A673 (cell line): Measurements from ENCODE around the gene CASTOR2.
"Not testable (repeated sequence)": the region's sequence is repeated elsewhere in the genome, so short reads cannot be mapped to it uniquely, and the experiment has no call there.

ENCODE experiments used
- CTCF ChIP-seq: fragments of 300-800, 200-600 bp; sonication (generic); conservative IDR thresholded peaks from 2 replicates; pipeline ENCODE4 v1.5.1; 2017; ENCODE audit warnings: low read depth, mild to moderate bottlenecking, antibody characterized with exemption, low read length, moderate library complexity, mixed read lengths
- EZH2 ChIP-seq: fragments of 200-600 bp; sonication (generic); IDR thresholded peaks from 2 replicates; pipeline ENCODE4 v1.6.1; 2017; ENCODE audit warnings: borderline replicate concordance, low read depth, mild to moderate bottlenecking, mixed read lengths, antibody characterized with exemption, low read length; ENCODE audit not compliant: poor library complexity, severe bottlenecking

GRCh38 chr7:74963704-74964510, 598 bp upstream of the CASTOR2 start:
- TF ChIP-seq CTCF, EZH2: not testable (repeated sequence)
